Suppressor macrophage (primary cell): ENCODE measurements around the gene CYTH1.

Experiments used
- DNase-seq, 4 experiments: peaks; one replicate each; pipeline ENCODE4 v3.0.0-alpha.2; 2020 to 2022

Gene CYTH1

GRCh38 chr17:78715000-78715771, 66.9 kb downstream of the CYTH1 start:
- DNase-seq = no peak

- no peak for DNase-seq
These were observed 67.5 kb downstream of the CYTH1 start for GRCh38 chr17:78714534-78714933.

- no peak for DNase-seq
These were observed 70.0 kb downstream of the CYTH1 start for GRCh38 chr17:78712043-78712442.

GRCh38 chr17:78710607-78711006, 71.5 kb downstream of the CYTH1 start:
- DNase-seq = no peak

GRCh38 chr17:78709751-78710181, 72.3 kb downstream of the CYTH1 start:
- DNase-seq = no peak

GRCh38 chr17:78709119-78709681, 72.9 kb downstream of the CYTH1 start:
- DNase-seq = no peak

- peak; percentile 66 to 82 (median 78) for DNase-seq
These were observed 73.5 kb downstream of the CYTH1 start for GRCh38 chr17:78708510-78708973.

GRCh38 chr17:78707923-78708322, 74.2 kb downstream of the CYTH1 start:
- no peak for DNase-seq

GRCh38 chr17:78707016-78707415, 75.1 kb downstream of the CYTH1 start:
- no peak for DNase-seq

- no peak for DNase-seq
These were observed 75.7 kb downstream of the CYTH1 start for GRCh38 chr17:78706271-78706915.

- no peak for DNase-seq
These were observed 77.0 kb downstream of the CYTH1 start for GRCh38 chr17:78705071-78705470.

- DNase-seq = no peak
These were observed 77.5 kb downstream of the CYTH1 start for GRCh38 chr17:78704594-78704993.

GRCh38 chr17:78697554-78698343, 84.3 kb downstream of the CYTH1 start:
- peak in 1 of 4 experiments; percentile 31 for DNase-seq

GRCh38 chr17:78697122-78697521, 85.0 kb downstream of the CYTH1 start:
- no peak for DNase-seq

- no peak for DNase-seq
These were observed 85.8 kb downstream of the CYTH1 start for GRCh38 chr17:78696016-78696982.

GRCh38 chr17:78694805-78695531, 87.1 kb downstream of the CYTH1 start:
- DNase-seq = no peak

- no peak for DNase-seq
These were observed 88.6 kb downstream of the CYTH1 start for GRCh38 chr17:78693346-78694083.

GRCh38 chr17:78692460-78693010, 89.5 kb downstream of the CYTH1 start:
- no peak for DNase-seq

- DNase-seq = no peak
These were observed 93.0 kb downstream of the CYTH1 start for GRCh38 chr17:78689029-78689428.

- DNase-seq = no peak
These were observed 94.1 kb downstream of the CYTH1 start for GRCh38 chr17:78687944-78688343.
